CD8-positive, alpha-beta memory T cell (primary cell): ENCODE data around the gene KLK1. TPM values are rescaled to one million over a fixed set of nuclear protein-coding genes. Genes with fewer than 3 reads are reported as not detected.

Experiments
- CTCF ChIA-PET: fragments of 350-600 bp; sonication (Branson Sonifier 250); formaldehyde crosslinking; loops from one replicate; lab custom pipeline; 2021; ENCODE audit warnings: antibody characterized with exemption; lab: Charles Lee
- POLR2A ChIA-PET: fragments of 350-600 bp; sonication (Branson Sonifier 250); formaldehyde crosslinking; loops from one replicate; lab custom pipeline; 2021; ENCODE audit warnings: antibody characterized with exemption; lab: Charles Lee
- DNase-seq, 5 donors: peaks; one replicate each; pipeline versions ENCODE4 v3.0.0 to v3.0.0-alpha.2; 2020 to 2022; ENCODE audit warnings: mixed read lengths in 1 of 5
- H3K27ac ChIP-seq: one replicate; pipeline ENCODE4 v1.7.0; 2013; ENCODE audit warnings: low read depth, mild to moderate bottlenecking, low read length, moderate library complexity
- H3K27me3 ChIP-seq: 2 replicates; pipeline ENCODE4 v1.7.0; 2013; ENCODE audit warnings: low read length, mild to moderate bottlenecking; ENCODE audit not compliant: insufficient read depth, poor library complexity, severe bottlenecking
- H3K36me3 ChIP-seq: 2 replicates; pipeline ENCODE4 v1.7.0; 2013; ENCODE audit warnings: mild to moderate bottlenecking, low read length, moderate library complexity; ENCODE audit not compliant: insufficient read depth
- H3K4me1 ChIP-seq: 2 replicates; pipeline ENCODE4 v1.7.0; 2013; ENCODE audit warnings: mild to moderate bottlenecking, low read length, moderate library complexity; ENCODE audit not compliant: insufficient read depth
- H3K4me3 ChIP-seq: 2 replicates; pipeline ENCODE4 v1.7.0; 2013; ENCODE audit warnings: mild to moderate bottlenecking, low read length
- H3K9me3 ChIP-seq: 2 replicates; pipeline ENCODE4 v1.7.0; 2013; ENCODE audit warnings: mild to moderate bottlenecking, low read length
- H3K27ac Mint-ChIP-seq, 8 donors: one replicate each; pipeline ENCODE4 v1.8.0; 2020 to 2021; ENCODE audit warnings: mixed read lengths in 8 of 8, mild to moderate bottlenecking in 6 of 8, inconsistent platforms in 3 of 8, moderate library complexity in 3 of 8
- H3K27me3 Mint-ChIP-seq, 2 donors: one replicate each; pipeline ENCODE4 v1.8.0; 2020 to 2021; ENCODE audit warnings: mixed read lengths in 2 of 2, mild to moderate bottlenecking in 1 of 2, moderate library complexity in 1 of 2
- H3K36me3 Mint-ChIP-seq, 3 donors: one replicate each; pipeline ENCODE4 v1.8.0; 2020 to 2021; ENCODE audit warnings: mixed read lengths in 3 of 3, inconsistent platforms in 1 of 3, mild to moderate bottlenecking in 1 of 3
- H3K4me1 Mint-ChIP-seq, 3 donors: one replicate each; pipeline ENCODE4 v1.8.0; 2020 to 2021; ENCODE audit warnings: mixed read lengths in 3 of 3, inconsistent platforms in 1 of 3, mild to moderate bottlenecking in 1 of 3
- H3K4me3 Mint-ChIP-seq, 7 donors: one replicate each; pipeline ENCODE4 v1.8.0; 2020 to 2021; ENCODE audit warnings: mixed read lengths in 7 of 7, mild to moderate bottlenecking in 6 of 7, moderate library complexity in 4 of 7, inconsistent platforms in 2 of 7
- H3K9me3 Mint-ChIP-seq, 5 donors: one replicate each; pipeline ENCODE4 v1.8.0; 2020 to 2022; ENCODE audit warnings: mixed read lengths in 5 of 5, mild to moderate bottlenecking in 3 of 5, moderate library complexity in 2 of 5, inconsistent platforms in 1 of 5
- polyA plus RNA-seq: library from polyadenylated mRNA; unstranded; fragments of 300-500 nt; fragmentation: Illumina TruSeq; gene quantifications from one replicate; pipeline ENCODE4 v1.2.3, GENCODE V29; 2021
- total RNA-seq, 2 experiments: library from RNA; stranded (reverse); gene quantifications; one replicate each; pipeline ENCODE4 v1.2.3, GENCODE V29; 2021

Gene KLK1
- total and polyA plus RNA-seq, 3 experiments from 2014 or later, result 0.27 to 0.39 TPM; not detected in 1

GRCh38 chr19:50796128-50796633, 27.4 kb downstream of the KLK1 start:
- no peak overlapping the region for H3K4me3 ChIP-seq
- Mint-ChIP-seq H3K4me3 (no peak overlapping the region), H3K36me3 (peaks cover 0 to 39% (median 7%) of the 10 kb centered on the region in 3 donors), H3K4me1 (peaks cover 4 to 19% (median 10%) of the 10 kb centered on the region in 3 donors), H3K27ac (no peak overlapping the region), H3K27me3 (peaks cover 0 to 1% of the 10 kb centered on the region in 2 donors), H3K9me3 (no peaks in the 10 kb centered on the region)
- H3K36me3 ChIP-seq, result no peaks in the 10 kb centered on the region
- ChIA-PET POLR2A (no interaction called here), CTCF (no interaction called here)
- H3K9me3 ChIP-seq, result no peaks in the 10 kb centered on the region
- H3K27me3 ChIP-seq, result no peaks in the 10 kb centered on the region
- DNase-seq, result no peak
- no peak overlapping the region for H3K27ac ChIP-seq
- H3K4me1 ChIP-seq, result no peaks in the 10 kb centered on the region

GRCh38 chr19:50795664-50796073, 27.9 kb downstream of the KLK1 start:
- peaks cover 0 to 1% of the 10 kb centered on the region in 2 donors for H3K27me3 Mint-ChIP-seq
- POLR2A ChIA-PET, result no interaction called here
- peak overlapping the region in 1 of 8 donors; percentile 54 for H3K27ac Mint-ChIP-seq
- H3K27me3 ChIP-seq, result no peaks in the 10 kb centered on the region
- no peaks in the 10 kb centered on the region for H3K36me3 ChIP-seq
- no peak overlapping the region for H3K4me3 Mint-ChIP-seq
- CTCF ChIA-PET, result interaction anchor here (0.6 kb wide), 1 partner anchor 125 kb away, joined by 3 read pairs; no protein-coding TSS in a partner anchor
- H3K4me1 Mint-ChIP-seq, result peaks cover 0 to 14% (median 6%) of the 10 kb centered on the region in 3 donors
- H3K9me3 Mint-ChIP-seq, result no peaks in the 10 kb centered on the region
- H3K4me1 ChIP-seq, result no peaks in the 10 kb centered on the region
- H3K36me3 Mint-ChIP-seq, result peaks cover 0 to 34% (median 3%) of the 10 kb centered on the region in 3 donors
- no peaks in the 10 kb centered on the region for H3K9me3 ChIP-seq
- H3K27ac ChIP-seq, result no peak overlapping the region
- DNase-seq, result no peak
- H3K4me3 ChIP-seq, result no peak overlapping the region

GRCh38 chr19:50794876-50795663, 28.5 kb downstream of the KLK1 start:
- DNase-seq, result no peak
- H3K27ac ChIP-seq, result no peak overlapping the region
- CTCF ChIA-PET, result interaction anchor here (0.6 kb wide), 1 partner anchor 124 kb away, joined by 3 read pairs; no protein-coding TSS in a partner anchor

GRCh38 chr19:50794074-50794875, 29.3 kb downstream of the KLK1 start:
- Histone ChIP-seq H3K4me1 (no peaks in the 10 kb centered on the region), H3K4me3 (no peak overlapping the region), H3K9me3 (no peaks in the 10 kb centered on the region), H3K27ac (no peak overlapping the region), H3K36me3 (no peaks in the 10 kb centered on the region), H3K27me3 (no peaks in the 10 kb centered on the region)
- H3K4me1 Mint-ChIP-seq, result peaks cover 0 to 13% (median 4%) of the 10 kb centered on the region in 3 donors
- H3K36me3 Mint-ChIP-seq, result peaks cover 0 to 23% (median 1%) of the 10 kb centered on the region in 3 donors
- ChIA-PET POLR2A (interaction anchor here (0.5 kb wide), 1 partner anchor 30 kb away, joined by 5 read pairs; no protein-coding TSS in a partner anchor), CTCF (interaction anchor here (1.0 to 1.5 kb wide), 2 partner anchors 10 to 437 kb away, joined by 4 to 5 read pairs; no protein-coding TSS in a partner anchor)
- H3K27ac Mint-ChIP-seq, result peak overlapping the region in 1 of 8 donors; percentile 58
- no peak overlapping the region for H3K4me3 Mint-ChIP-seq
- no peaks in the 10 kb centered on the region for H3K9me3 Mint-ChIP-seq
- DNase-seq, result no peak
- peaks cover 0 to 1% of the 10 kb centered on the region in 2 donors for H3K27me3 Mint-ChIP-seq

More at GRCh38 chr19:50794876-50795663, 28.5 kb downstream of the KLK1 start:
- H3K4me1 ChIP-seq, result no peaks in the 10 kb centered on the region
- H3K36me3 ChIP-seq, result no peaks in the 10 kb centered on the region
- Mint-ChIP-seq H3K36me3 (peaks cover 0 to 30% (median 1%) of the 10 kb centered on the region in 3 donors), H3K27ac (peak overlapping the region in 2 of 8 donors; percentile 36 to 58), H3K9me3 (no peaks in the 10 kb centered on the region), H3K27me3 (peaks cover 0 to 1% of the 10 kb centered on the region in 2 donors), H3K4me1 (peaks cover 0 to 13% (median 4%) of the 10 kb centered on the region in 3 donors), H3K4me3 (no peak overlapping the region)
- no peaks in the 10 kb centered on the region for H3K27me3 ChIP-seq
- POLR2A ChIA-PET, result no interaction called here
- no peaks in the 10 kb centered on the region for H3K9me3 ChIP-seq
- no peak overlapping the region for H3K4me3 ChIP-seq

GRCh38 chr19:50793558-50794065, 30.0 kb downstream of the KLK1 start:
- no peaks in the 10 kb centered on the region for H3K27me3 ChIP-seq
- DNase-seq, result no peak
- peaks cover 0 to 13% (median 4%) of the 10 kb centered on the region in 3 donors for H3K4me1 Mint-ChIP-seq
- H3K4me3 ChIP-seq, result no peak overlapping the region
- POLR2A ChIA-PET, result interaction anchor here (0.5 kb wide), 1 partner anchor 29 kb away, joined by 5 read pairs; no protein-coding TSS in a partner anchor
- H3K27ac ChIP-seq, result no peak overlapping the region
- H3K36me3 ChIP-seq, result no peaks in the 10 kb centered on the region
- H3K9me3 Mint-ChIP-seq, result no peaks in the 10 kb centered on the region
- H3K27me3 Mint-ChIP-seq, result peaks cover 0 to 1% of the 10 kb centered on the region in 2 donors
- H3K27ac Mint-ChIP-seq, result peak overlapping the region in 1 of 8 donors; percentile 58
- CTCF ChIA-PET, result interaction anchor here (1.0 to 1.5 kb wide), 2 partner anchors 10 to 436 kb away, joined by 4 to 5 read pairs; no protein-coding TSS in a partner anchor
- H3K4me3 Mint-ChIP-seq, result no peak overlapping the region
- no peaks in the 10 kb centered on the region for H3K9me3 ChIP-seq
- H3K36me3 Mint-ChIP-seq, result peaks cover 0 to 18% (median 1%) of the 10 kb centered on the region in 3 donors
- H3K4me1 ChIP-seq, result no peaks in the 10 kb centered on the region

GRCh38 chr19:50792272-50793250, 31.0 kb downstream of the KLK1 start:
- H3K27ac ChIP-seq, result no peak overlapping the region
- DNase-seq, result no peak
- Mint-ChIP-seq H3K36me3 (peaks cover 0 to 8% (median 0%) of the 10 kb centered on the region in 3 donors), H3K9me3 (no peaks in the 10 kb centered on the region), H3K4me3 (no peak overlapping the region), H3K27me3 (peaks cover 0 to 1% of the 10 kb centered on the region in 2 donors), H3K4me1 (peaks cover 0 to 13% (median 4%) of the 10 kb centered on the region in 3 donors), H3K27ac (no peak overlapping the region)
- H3K36me3 ChIP-seq, result no peaks in the 10 kb centered on the region
- no peaks in the 10 kb centered on the region for H3K27me3 ChIP-seq
- ChIA-PET POLR2A (interaction anchor here (0.5 kb wide), 2 partner anchors 11 to 1340 kb away, joined by 3 to 4 read pairs; no protein-coding TSS in a partner anchor), CTCF (no interaction called here)
- no peaks in the 10 kb centered on the region for H3K9me3 ChIP-seq
- H3K4me1 ChIP-seq, result no peaks in the 10 kb centered on the region
- H3K4me3 ChIP-seq, result no peak overlapping the region
